ENCODE measurements around the gene NEURL3.

NEURL3 gene

DNA sequence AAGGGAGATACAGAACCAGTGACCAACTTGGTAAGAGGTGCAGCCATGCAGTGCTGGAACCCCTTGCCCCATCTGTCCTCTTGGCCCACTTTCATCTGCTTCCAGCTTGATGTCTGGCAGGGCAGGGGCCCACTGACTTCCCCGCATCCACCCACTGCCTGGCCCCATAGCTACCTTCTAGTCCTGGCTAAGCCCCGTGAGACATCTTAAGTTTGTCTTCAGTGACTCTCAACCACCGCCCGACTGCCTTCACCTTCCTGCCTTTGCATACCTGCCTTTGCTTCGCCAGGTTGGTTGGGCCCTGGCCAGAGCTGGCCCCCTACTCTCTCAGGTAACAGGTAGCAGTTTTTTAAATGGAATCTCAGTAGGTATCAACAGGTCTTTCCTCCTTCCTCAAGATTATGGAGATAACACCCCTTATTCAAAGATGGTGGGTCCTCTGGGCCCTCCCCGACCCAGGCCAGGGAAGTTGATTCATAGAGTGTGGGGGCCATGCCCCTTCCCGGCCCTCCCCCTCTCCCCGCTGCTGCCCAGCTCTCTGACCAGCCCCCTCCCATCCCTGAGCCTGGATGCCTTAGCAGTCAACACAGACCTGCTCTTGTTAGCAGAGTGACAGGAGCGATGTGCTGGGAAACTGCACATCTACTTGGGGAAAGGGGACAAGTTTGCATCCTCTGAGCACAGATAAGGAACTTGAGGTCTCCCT lies 34.2 kb upstream of the NEURL3 start:
- no peak for DNase-seq

DNA sequence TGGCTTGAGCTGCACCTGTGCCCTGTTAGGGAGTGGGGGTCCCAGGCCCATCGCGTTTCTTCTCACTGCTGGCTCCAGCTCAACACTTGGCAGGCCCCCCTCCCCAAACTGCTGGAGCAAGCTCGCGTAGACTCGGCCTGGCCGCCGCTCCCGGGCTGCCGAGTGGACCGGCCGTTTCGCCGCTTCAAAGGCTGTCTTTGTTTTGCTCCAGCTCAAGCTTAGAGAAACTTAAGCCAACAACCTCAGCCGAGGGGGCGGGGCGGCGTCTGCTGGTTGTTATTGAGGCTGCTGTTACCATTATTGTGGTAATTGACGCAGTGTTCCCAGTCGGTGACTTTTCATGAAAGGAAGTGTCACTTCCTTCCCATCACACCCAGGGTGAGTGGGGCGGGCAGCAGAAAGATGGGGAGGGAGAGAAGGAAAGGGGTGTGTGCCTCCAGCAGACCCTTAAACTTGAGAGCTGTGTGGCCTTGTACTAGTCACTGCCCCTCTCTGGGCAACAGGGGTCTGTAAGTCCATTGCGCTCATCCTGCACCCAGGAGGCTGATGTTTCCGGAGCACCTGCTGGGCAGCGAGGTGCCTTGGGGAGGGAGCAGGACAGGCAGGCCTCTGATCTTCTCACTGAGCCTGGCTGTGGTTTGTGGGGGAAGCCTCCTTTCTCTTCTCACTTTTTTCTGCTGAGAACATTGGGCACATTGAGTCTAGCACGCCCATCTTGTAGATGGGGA lies 33.5 kb upstream of the NEURL3 start:
- no peak for DNase-seq

DNA sequence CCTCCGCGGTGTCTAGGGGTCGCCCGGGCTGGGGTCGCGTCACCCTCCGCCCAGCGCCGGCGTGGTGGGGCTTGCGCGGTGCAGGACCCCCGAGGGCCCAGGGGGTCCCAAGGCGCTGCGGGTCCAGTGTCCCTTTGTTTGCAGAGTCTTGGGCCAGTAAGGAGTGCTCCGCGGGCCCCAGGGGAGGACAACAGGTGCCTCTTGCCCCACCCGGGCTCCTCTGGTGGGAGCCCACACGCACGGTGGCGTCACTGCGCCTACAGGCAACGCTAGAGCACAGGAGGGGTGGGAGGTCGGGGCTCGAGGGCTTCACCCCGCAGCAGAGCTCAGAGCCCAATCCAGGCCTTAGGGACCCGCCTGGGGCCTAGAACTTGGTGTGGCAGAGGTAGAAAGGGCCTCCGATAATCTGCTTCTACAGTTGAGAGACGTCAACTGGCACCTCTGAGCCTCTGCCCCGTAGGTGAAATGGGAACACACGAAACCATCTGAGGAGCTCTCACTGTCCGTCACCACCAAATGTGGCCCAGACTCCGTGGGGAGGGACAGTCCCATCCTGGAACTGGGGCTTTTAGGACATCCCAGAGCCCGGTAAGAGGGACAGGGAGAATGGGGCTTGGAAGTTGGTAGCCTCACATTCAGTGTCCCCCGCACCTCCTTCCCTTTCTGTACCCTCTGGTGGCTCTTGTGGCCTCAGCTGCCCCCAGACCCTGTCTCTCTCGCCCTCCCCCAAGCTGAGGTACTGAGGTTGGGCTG lies 32.8 kb upstream of the NEURL3 start:
- DNase-seq = no peak

DNA sequence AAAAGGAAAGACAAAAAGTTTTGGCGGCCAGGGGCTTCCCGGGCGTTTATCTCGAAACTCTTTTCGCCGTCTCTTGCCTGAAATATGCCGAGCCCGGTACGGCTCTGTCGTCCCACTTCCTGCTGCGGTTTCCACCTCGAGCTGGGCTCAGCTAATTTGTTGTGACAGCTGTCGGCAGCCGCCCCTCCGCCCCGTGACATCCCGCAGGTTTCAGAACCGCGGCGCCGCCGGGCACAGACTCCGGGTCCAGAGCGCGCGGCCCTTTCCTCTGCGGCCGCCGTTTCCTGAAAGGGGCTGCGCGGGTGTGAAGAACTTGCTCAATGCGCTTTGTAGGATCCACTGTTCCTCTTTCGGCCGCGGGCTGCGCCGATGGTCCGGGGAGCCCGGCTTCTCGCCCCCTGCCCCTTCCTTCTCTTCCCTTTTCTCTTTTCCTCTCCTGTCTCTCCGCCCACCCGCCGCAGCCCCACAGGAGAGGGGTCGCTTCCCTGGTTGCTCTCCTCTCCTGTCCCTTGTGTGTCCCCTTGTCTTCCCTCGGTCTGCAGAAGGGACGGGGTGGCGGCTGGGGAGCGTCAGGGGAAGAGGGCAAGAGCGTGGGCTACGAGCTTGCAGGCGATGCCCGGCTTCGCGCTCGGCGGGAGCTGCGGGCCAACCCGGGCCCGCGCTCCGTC lies 32.0 kb upstream of the NEURL3 start:
- peak; percentile 45 for DNase-seq

DNA sequence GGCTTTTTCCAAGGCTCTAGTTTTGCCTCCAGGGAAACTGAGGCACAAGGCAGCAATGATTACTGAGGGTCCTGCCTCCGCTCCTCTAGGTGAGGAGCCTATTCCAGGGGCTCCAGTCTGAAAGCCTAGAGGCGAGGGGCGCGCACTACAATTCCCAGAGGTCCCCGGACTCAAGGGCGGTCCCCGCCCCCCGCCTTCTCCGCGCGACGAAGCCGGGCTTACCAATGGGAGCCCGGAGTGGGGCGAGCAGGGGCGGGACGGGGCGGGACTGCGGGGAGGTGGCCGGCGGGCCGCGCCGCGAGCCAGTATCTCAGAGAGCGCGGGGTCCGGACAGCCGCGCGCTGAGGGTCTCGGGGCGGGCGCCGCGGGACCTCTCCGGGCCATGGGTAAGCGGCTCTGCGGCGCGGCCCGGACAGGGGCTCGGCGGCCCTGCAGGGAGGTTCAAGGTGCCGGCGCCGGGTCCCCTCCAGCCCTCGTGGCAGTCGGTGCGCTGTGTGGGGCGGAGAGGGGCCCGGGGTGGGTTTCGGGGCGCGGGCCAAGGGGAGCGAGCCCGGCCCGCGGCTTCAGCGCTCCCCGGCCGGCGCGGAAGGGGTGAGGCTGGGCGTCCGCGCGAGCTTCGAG lies 31.4 kb upstream of the NEURL3 start, which contains the start of gene ARID5A:
Gene ARID5A, plus strand, starts transcription at position 308 of the 621 bp plus-strand sequence. Its CDS starts 75 bp downstream, at position 383.
- DNase-seq = peak; percentile 89

DNA sequence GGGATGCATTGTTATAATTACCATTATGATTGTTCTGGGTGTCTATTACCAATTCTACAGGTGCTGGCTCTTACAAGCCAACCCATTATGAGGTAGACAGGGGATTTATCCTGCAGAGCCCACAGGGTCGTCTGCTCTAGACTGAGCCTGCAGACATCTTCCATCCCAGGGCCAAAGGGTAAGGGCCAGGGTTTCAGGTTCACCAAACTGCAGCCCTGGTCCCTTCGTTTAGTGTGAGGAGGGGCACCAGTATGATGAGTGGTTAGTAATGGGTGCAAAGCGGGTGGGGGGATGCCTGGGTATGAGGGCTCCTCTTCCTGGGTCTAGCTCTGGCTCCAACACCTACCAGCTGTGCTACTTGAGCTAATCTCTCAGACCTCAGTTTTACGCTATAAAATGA lies 30.2 kb upstream of the NEURL3 start:
- DNase-seq = no peak

DNA sequence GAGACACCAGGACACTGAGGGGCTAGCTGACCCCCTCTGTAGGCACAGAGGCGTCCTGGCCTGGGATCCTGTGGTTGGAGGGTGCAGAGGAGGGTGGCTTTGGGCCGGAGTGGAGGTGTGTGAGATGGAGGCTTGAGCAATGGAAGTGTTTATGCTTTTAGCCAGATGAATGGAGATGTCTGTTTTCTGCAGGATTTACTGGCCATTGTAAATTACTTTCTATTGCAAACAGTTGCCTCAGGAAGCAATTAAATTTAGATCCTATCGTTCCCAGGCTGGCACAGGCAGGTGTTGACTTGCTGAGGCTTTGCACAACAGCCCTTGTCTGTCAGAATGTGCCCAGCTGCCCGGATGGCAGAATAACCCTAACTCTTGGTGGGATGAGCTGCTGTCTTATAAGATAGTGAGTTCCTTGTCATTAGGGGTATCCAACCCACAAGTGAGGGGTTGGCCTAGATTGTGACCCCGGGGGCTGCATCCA lies 29.6 kb upstream of the NEURL3 start:
- DNase-seq = no peak

DNA sequence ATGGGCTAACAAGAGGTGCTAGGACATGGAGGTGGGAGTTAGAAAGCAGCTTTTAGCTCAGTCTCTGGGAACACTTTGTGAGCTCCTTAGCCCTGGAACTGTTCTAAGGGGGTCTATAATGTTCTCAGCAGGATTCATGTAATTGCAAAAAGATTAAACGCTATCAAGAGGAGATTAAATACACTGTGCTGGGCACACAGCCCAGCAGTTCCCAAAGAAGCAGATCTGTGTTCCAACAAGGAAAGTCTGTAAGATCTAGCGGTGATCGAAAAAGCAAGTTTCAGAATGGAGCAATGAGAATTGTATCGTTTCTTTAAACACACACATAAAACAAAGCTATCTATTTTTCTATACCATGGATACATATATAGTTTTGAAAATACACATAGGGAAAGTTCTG lies 29.0 kb upstream of the NEURL3 start:
- DNase-seq = no peak

DNA sequence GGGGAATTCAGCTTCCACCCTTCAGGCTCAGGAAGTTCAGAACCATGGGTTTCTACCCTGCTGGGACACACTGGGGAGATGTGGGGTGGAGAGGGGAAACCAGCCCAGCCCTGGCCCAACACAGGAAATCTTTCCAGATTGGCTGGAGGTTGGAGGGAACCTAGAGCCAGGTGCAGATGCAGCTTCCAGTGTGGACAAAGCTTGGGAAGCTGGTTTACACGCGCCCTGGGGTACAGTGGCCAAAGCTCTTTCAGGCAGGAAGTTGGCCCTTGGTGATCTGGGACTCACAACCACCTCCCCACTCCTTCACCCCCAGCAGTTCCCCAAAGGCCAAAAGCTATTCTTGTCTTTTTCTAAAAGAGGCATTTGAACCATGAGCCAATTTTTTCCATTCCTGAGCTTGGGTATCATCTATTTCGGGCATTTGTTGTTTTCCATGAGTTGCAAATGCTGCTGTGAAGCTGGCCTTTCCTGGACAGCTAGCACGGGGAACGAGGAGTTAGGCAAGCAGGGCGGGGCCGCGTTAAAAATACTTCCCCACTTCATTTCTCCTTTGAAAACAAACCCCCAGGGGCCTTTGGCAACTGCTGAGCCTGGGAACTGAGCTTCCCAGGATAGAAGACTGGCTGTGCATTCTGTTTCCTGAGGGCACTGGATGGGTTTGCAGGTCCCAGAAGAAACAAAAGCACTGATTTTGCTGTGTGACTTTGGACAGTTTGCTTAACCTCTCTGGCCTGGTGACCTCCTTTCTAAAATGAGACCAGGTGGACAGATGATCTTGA lies 28.3 kb upstream of the NEURL3 start:
- DNase-seq = no peak

DNA sequence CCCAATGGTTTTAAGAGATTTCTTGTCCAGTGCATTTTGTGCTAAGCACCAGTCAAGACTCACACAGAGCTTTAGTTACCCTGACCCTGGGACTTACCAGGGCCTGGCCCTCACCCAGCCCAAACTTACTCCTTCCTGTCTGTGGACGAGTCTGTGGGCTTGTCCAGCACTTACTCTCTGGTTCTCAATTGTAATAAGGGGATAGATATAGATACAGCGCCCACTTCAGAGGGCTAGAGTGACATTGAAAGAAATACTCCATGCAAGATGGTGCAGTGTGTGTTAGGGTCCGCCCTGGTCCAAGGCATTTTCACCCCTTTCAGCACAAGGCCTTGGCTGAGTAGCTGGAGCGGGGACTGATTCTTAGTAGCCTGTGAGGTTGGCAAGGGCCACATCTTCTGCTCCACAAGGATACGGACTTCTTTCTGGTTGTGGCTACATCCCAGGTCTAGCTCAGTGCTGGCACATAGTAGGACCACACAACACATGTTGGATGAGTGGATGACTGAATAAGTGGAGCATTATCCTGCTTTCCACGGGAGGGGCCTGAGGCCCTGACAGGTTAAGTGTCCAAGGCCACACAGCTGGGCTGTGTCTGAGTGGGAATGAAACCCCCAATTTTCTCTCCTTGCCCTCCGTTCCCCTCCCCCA lies 27.6 kb upstream of the NEURL3 start:
- DNase-seq = no peak

DNA sequence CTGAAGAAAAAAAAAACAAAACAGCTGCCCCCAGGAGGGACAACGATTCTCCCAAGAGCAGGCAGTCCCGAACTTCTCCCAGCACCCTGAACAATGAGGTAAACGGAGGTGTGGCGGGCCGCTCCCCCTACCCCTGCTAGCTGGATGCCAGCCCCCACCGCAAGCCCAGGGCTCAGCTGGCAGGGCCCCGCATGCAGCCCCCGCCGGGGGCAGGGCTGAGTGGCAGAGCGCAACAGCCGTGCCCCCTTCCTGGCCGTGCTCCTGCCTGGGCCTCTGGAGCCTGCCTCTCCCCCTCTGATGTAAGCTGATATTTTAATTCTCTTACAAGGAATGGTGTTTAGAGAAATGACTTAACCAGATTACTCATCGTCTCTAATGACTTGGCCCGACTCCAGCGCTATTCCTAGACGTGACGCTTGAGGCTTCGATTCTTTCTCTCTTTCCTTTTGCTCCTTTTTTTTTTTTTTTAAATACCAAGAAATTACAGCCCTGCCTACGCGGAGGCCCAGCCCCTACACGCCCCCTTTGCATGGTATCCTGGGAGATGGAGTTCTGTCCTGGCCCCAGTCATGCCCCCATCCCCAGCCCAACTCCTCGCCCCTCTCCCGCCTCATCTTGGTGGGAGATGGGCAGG lies 26.8 kb upstream of the NEURL3 start:
- peak; percentile 100 for DNase-seq

DNA sequence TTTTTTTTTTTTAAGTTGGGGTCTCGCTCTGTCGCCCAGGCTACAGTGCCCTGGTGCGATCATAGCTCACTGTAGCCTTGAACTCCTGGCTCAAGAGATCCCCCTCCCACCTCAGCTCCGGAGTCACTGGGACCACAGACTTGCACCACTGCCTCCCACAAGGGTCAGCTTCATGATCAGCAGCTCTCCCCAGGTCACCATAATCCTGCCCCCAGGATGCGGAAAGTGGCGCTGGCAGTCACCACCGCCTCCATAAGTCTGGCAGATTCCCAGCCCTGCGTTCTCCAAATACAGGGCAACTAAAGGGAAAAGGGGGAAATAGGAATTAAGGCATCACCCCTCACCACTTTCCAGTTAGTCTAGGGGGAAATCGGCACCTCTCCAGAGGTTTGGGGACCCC lies 26.2 kb upstream of the NEURL3 start:
- no peak for DNase-seq

DNA sequence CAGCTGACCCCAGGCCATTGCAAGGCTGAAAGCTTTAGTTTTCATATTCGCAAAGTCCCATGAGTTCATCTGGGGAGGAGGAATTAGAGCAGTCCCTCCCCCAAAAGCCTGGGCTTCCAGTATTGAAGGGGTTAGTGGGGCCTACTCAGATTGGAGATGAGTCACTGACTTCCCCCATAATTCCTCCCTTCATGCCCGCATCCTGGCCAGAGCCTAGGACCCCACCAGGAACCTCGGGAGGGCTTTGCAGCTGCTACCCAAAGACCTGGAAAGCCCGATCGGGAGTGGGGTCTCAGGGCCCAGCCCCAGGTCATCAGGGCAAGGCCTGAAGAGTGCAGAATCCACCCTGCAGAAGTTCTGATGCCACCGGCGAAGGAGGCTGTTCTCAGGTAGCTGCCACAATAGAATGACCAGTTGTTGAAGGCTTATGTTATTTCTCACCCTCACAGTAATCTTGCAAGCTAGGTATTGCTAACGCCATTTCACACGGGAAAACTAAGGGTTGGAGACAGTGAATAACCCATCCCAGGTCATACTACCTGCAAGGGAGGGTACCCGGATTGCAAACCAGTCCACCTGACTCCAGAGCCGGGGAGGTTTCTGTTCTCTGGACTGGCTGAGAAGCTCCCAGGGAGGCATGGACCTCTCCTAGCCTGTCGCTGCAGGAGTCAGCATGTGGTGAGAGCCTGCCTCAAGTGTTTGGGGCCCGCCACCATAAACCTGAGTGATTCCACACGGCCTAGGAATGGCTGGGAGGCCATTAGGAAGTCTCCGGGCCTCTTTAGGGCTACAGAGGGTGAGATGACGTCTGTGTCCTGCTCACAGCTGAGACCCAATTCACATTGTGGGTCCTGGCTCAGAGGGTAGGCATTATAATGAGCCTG lies 25.6 kb upstream of the NEURL3 start:
- DNase-seq = peak; percentile 39

DNA sequence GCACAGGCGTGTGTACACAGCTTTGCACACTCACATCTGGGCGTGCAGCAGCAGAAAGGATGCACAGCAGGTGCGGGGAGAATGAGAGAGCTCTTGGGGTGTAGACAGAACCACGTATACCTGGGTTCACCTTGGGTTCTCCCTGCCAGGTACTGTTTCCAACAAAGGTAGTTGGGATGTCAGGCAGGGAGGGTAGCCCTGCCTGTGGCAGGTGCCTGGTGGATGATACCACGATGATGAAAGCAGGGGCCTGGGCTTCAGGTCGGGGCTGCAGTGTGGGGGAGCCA lies 24.9 kb upstream of the NEURL3 start:
- DNase-seq = no peak

DNA sequence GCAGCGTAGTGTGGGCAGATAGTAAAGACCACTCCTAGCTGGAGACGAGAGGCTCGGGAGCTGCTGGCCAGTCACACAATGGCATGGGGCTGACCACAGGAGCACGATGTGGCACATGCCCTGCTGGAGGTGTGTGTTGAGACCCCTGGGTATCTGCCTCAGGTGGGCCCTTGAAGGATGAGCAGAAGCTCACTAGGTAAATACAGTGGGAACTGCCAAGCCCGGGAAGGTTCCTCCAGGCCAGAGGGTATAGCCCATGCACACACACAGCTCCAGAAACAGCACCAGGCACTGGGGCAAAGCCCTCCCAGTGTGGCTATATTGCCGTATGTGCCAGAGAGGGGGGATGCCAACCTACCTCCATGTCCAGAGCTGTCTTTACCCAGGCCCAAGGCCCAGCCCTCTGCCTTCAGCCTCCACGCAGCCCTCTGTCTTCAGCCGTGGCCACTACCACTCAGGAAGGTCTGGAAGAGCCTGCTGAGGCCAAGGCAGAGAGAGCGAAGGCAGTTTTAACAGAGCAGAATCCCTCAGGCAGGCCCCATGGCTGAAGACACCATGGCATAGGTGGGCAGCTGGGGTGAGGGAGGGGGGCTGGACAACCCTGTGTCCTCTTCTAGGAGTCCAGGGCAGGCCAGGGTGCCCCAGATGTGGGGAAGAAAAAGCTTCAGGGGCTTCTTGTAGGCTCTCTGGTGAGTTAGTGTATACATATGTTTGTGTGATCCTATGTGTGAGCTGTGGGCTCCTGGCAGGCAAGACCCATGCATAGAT lies 24.4 kb upstream of the NEURL3 start:
- no peak for DNase-seq

DNA sequence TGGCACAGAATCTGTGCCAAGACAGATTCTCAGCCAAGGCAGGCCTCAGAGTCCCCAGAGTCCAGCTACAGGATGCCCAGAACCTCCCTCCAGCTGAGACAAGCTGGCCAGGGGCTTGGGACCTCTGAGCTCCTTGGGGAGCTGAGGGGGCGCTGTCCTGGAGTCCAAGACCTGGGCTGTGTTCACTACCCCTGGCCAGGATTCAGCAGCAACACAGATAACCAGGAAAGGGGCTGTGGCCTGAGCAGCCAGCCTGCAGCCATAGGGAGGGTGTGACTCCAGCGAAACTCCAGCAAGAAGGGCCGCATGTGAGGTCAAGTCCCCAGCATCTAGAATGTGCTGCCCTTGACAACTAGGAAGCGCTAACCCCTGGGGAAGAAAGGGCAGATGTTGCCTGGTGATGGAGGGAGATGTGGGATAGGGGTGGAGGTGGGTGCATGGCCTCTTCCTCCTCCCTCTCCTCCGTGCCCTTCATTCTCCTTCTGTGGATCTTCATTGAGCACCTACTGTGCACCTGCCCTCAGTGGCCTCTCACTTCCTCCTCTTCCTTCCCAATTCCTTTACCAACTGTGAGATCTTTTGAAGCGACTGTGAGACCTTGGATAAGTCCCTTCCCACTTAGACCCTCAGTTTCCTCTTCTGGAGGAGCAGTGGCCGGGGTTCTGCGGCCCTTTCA lies 23.7 kb upstream of the NEURL3 start:
- no peak for DNase-seq

DNA sequence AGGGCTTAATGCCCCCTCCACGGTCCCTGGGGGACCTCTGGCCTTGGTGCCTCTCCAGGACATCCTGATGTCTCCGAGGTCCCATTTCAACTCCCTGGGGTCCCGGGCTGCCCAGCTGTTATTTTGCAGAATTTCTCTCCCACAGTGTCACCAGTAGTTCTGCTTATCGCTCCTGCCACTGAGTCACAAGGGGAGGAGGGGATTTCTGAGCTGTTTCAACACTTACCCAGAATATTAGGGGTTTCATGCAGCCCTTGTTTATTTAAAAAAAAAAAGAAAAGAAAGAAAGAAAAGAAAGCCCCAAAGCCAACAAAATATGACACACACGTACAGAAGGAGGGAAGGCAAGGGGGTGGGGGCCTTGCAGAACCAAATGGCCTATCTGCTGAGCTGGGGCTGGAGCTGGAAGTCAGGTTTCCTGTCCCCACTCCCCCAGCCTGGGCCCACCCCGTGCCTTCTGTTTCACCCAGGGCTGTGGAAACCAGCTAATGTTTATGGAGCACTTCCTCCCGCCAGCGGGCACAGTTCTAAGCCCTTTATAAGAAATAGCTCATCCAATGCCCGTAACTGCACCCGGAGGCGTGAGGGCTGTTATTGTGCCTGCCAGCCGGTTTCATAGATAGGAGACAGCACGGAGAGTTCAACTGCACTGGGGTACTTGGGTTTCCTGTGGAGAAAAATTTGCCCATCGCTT lies 23.0 kb upstream of the NEURL3 start:
- DNase-seq = no peak

Measured in fibroblast of skin of abdomen (primary cell).